Measurements from ENCODE around the gene ZER1. TPM values are rescaled to one million over a fixed set of nuclear protein-coding genes. Genes with fewer than 3 reads are reported as not detected.

ZER1 gene
- 10 to 100 TPM; 10.9 to 14.9 (median 14.5) TPM for total RNA-seq

- DNase-seq (peak; percentile 94), ATAC-seq (peak; percentile 95 to 97)
- H3K4me1 Mint-ChIP-seq (ENCODE audit: low read depth) = peaks cover 33% of the 10 kb centered on the region
- no peaks in the 10 kb centered on the region for H3K9me3 Mint-ChIP-seq
- H3K27me3 Mint-ChIP-seq (ENCODE audit: low read depth) = no peaks in the 10 kb centered on the region
- H3K4me3 Mint-ChIP-seq = peak within 1 kb of the TSS; percentile 96
- peaks cover 6% of the 10 kb centered on the region for H3K36me3 Mint-ChIP-seq (ENCODE audit: insufficient read depth)
These were observed at the start of gene ZER1 for GRCh38 chr9:128771745-128772519. ZER1 (minus strand) TSS chr9:128771927; CDS start chr9:128755565, 16,362 bp downstream.

DNA sequence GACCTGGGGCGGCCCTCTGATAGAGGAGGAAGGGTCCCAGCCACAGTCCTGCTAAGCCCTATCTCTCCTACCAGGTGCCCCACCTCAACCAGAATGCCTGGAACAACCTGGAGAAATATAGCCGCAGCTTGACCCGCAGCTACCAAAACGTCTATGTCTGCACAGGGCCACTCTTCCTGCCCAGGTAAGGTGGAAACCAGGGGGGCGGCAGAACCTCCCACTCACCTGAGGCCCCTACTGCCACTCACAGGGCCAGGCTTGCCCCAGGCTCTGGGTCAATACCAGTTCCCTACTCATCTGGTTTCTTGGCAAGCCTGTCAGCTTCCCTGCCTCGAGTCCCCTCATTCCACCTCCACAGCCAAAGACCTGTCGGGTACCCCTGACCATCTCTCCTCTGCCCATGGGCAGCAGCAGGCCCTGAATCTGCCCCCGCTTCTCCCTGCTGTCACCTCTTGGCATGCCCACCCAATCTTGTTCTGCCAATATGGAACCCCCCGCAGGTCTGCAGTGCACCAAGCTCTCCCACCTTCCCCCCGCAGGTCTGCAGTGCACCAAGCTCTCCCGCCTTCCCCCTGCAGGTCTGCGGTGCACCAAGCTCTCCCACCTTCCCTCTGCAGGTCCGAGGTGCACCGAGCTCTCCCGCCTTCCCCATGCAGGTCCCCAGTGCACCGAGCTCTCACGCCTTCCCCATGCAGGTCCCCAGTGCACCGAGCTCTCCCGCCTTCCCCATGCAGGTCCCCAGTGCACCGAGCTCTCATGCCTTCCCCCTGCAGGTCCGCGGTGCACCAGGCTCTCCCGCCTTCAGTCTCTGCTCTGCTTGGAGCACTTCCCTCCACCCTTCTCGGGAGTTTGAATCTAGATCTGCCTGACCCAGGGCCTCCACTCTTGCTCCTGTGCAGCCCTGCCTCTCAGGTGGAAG lies 49.2 kb upstream of the ZER1 start:
- ATAC-seq = no peak
- no peaks in the 10 kb centered on the region for H3K9me3 Mint-ChIP-seq
- no peaks in the 10 kb centered on the region for H3K27me3 Mint-ChIP-seq (ENCODE audit: low read depth)
- peaks cover 17% of the 10 kb centered on the region for H3K36me3 Mint-ChIP-seq (ENCODE audit: insufficient read depth)
- H3K4me3 Mint-ChIP-seq = peak overlapping the region; percentile 26
- peaks cover 14% of the 10 kb centered on the region for H3K4me1 Mint-ChIP-seq (ENCODE audit: low read depth)
- DNase-seq = no peak

DNA sequence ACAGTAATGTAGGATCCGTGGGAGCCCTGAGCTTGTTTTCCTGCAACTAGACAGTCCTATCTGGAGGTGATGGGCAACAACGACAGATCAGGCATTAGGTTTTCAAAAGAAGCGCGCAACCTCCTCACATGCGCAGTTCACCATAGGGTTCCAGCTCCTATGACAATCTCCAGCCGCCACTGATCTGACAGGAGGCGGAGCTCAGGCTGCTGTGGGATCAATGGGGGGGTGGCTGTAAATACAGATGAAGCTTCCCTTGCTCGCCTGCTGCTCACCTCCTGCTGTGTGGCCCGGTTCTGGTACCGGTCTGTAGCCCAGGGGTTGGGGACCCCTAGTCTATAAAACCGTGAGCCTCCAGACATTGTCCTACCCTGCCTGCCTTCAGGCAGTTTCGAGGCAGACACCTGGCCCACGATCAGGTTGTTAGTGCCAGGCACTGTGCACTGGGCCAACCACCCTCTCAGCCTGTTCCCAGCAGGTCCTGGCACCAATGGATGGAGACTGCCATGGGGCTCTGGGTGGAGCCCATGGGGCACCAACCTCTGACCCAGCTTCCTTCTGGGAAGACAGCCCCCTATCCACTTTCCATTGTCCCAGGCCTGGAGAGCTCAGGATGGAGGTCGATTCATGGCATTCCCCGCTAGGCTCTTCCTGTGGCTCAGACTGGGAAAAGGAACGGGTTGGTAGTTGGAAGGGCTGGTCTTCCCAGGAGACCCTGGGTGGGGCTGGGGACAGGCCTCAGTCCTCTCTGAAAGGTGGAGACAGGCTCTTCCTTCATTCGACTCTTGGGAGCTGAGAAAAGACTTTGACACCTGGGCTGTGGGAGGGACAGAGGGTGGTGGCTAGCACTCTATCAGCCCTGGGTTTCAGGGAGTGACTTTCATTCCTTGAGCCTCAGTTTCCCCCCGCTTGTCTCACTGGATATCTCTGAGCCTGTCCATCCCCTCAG lies 48.3 kb upstream of the ZER1 start:
- H3K4me3 Mint-ChIP-seq = peak overlapping the region; percentile 48
- DNase-seq (no peak), ATAC-seq (no peak)
- H3K9me3 Mint-ChIP-seq = no peaks in the 10 kb centered on the region
- H3K4me1 Mint-ChIP-seq (ENCODE audit: low read depth) = peaks cover 14% of the 10 kb centered on the region
- no peaks in the 10 kb centered on the region for H3K27me3 Mint-ChIP-seq (ENCODE audit: low read depth)
- H3K36me3 Mint-ChIP-seq (ENCODE audit: insufficient read depth) = peaks cover 14% of the 10 kb centered on the region

- Mint-ChIP-seq H3K4me1 (ENCODE audit: low read depth) (peaks cover 14% of the 10 kb centered on the region), H3K4me3 (peak overlapping the region; percentile 82), H3K27me3 (ENCODE audit: low read depth) (no peaks in the 10 kb centered on the region), H3K9me3 (no peaks in the 10 kb centered on the region), H3K36me3 (ENCODE audit: insufficient read depth) (peaks cover 14% of the 10 kb centered on the region)
- ATAC-seq (peak; percentile 55 to 60), DNase-seq (peak; percentile 28)
These were observed 47.4 kb upstream of the ZER1 start for GRCh38 chr9:128818839-128819715.

- Mint-ChIP-seq H3K4me1 (ENCODE audit: low read depth) (peaks cover 14% of the 10 kb centered on the region), H3K27me3 (ENCODE audit: low read depth) (no peaks in the 10 kb centered on the region), H3K9me3 (no peaks in the 10 kb centered on the region), H3K4me3 (peak within 1 kb of the TSS; percentile 83), H3K36me3 (ENCODE audit: insufficient read depth) (peaks cover 14% of the 10 kb centered on the region)
- DNase-seq (peak; percentile 96), ATAC-seq (peak; percentile 94)
These were observed 46.5 kb upstream of the ZER1 start, which contains the start of gene ENDOG for GRCh38 chr9:128818099-128818838. ENDOG (plus strand) TSS chr9:128818500; CDS start chr9:128818685, 185 bp downstream.

DNA sequence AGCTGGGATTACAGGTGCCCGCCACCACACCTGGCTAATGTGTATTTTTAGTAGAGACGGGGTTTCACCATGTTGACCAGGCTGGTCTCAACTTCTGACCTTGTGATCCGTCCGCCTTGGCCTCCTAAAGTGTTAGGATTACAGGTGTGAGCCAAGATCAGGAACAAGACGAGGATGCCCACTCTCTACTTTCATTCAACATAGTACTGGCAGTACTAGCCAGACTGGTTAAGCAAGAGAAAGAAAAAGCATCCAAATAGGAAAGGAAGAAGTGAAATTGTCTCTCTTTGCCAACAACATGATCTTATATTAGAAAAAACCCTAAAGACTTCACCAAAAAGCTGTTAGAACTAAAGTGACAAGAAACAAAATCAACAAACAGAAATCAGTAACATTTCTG lies 39.1 kb upstream of the ZER1 start:
- H3K4me1 Mint-ChIP-seq (ENCODE audit: low read depth) = no peaks in the 10 kb centered on the region
- ATAC-seq (no peak), DNase-seq (no peak)
- H3K4me3 Mint-ChIP-seq = no peak overlapping the region
- H3K9me3 Mint-ChIP-seq = no peaks in the 10 kb centered on the region
- H3K36me3 Mint-ChIP-seq (ENCODE audit: insufficient read depth) = peaks cover 7% of the 10 kb centered on the region
- H3K27me3 Mint-ChIP-seq (ENCODE audit: low read depth) = no peaks in the 10 kb centered on the region

GRCh38 chr9:128809831-128810230 lies 38.1 kb upstream of the ZER1 start:
- Mint-ChIP-seq H3K27me3 (ENCODE audit: low read depth) (no peaks in the 10 kb centered on the region), H3K36me3 (ENCODE audit: insufficient read depth) (peaks cover 9% of the 10 kb centered on the region), H3K4me3 (no peak overlapping the region), H3K4me1 (ENCODE audit: low read depth) (no peaks in the 10 kb centered on the region), H3K9me3 (no peaks in the 10 kb centered on the region)
- no peak for ATAC-seq
- no peak for DNase-seq

GRCh38 chr9:128809036-128809599 lies 37.4 kb upstream of the ZER1 start:
- no peak for DNase-seq
- ATAC-seq = no peak
- Mint-ChIP-seq H3K4me3 (no peak overlapping the region), H3K4me1 (ENCODE audit: low read depth) (no peaks in the 10 kb centered on the region), H3K9me3 (no peaks in the 10 kb centered on the region), H3K36me3 (ENCODE audit: insufficient read depth) (peaks cover 9% of the 10 kb centered on the region), H3K27me3 (ENCODE audit: low read depth) (no peaks in the 10 kb centered on the region)

- DNase-seq (no peak), ATAC-seq (no peak)
- Mint-ChIP-seq H3K27me3 (ENCODE audit: low read depth) (no peaks in the 10 kb centered on the region), H3K36me3 (ENCODE audit: insufficient read depth) (peaks cover 15% of the 10 kb centered on the region), H3K4me1 (ENCODE audit: low read depth) (no peaks in the 10 kb centered on the region), H3K4me3 (no peak overlapping the region), H3K9me3 (no peaks in the 10 kb centered on the region)
These were observed 36.8 kb upstream of the ZER1 start for GRCh38 chr9:128808543-128808942.

DNA sequence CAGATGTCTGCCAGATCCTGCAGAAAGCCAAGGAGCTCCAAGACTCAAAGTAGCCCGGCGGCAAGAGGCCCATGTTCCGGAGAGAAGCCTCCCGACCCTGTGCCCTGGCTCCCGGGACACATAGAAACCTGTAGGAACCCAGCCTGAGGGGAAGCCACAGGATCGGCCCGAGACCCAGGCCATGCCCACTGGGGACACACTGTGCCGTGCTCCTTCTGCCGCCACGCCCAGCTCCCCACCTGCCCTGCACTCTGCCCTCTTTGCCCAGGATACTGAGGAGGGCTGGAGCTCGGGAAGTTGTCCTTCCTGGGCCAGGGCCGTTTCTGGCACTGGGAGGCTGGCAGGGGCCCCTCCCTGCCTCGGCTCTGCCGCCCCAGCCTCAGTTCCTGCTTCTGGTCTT lies 36.1 kb upstream of the ZER1 start:
- ATAC-seq (no peak), DNase-seq (no peak)
- H3K4me3 Mint-ChIP-seq = no peak overlapping the region
- peaks cover 20% of the 10 kb centered on the region for H3K36me3 Mint-ChIP-seq (ENCODE audit: insufficient read depth)
- no peaks in the 10 kb centered on the region for H3K4me1 Mint-ChIP-seq (ENCODE audit: low read depth)
- no peaks in the 10 kb centered on the region for H3K9me3 Mint-ChIP-seq
- no peaks in the 10 kb centered on the region for H3K27me3 Mint-ChIP-seq (ENCODE audit: low read depth)

- H3K4me1 Mint-ChIP-seq (ENCODE audit: low read depth) = no peaks in the 10 kb centered on the region
- no peak overlapping the region for H3K4me3 Mint-ChIP-seq
- peaks cover 24% of the 10 kb centered on the region for H3K36me3 Mint-ChIP-seq (ENCODE audit: insufficient read depth)
- no peaks in the 10 kb centered on the region for H3K27me3 Mint-ChIP-seq (ENCODE audit: low read depth)
- DNase-seq = no peak
- ATAC-seq = no peak
- no peaks in the 10 kb centered on the region for H3K9me3 Mint-ChIP-seq
These were observed 33.9 kb upstream of the ZER1 start for GRCh38 chr9:128805661-128806060.

GRCh38 chr9:128802482-128802881 lies 30.8 kb upstream of the ZER1 start:
- DNase-seq (no peak), ATAC-seq (no peak)
- peaks cover 24% of the 10 kb centered on the region for H3K36me3 Mint-ChIP-seq (ENCODE audit: insufficient read depth)
- H3K4me3 Mint-ChIP-seq = no peak overlapping the region
- H3K27me3 Mint-ChIP-seq (ENCODE audit: low read depth) = no peaks in the 10 kb centered on the region
- H3K4me1 Mint-ChIP-seq (ENCODE audit: low read depth) = no peaks in the 10 kb centered on the region
- H3K9me3 Mint-ChIP-seq = no peaks in the 10 kb centered on the region

Data from activated T-cell treated with anti-CD3 and anti-CD28 coated beads, Interleukin-2, amount 50 U/mL, for 4 hours (primary cell).